Thoracic aorta (tissue), 2 donors: ENCODE measurements around the gene MRPS15. TPM values are rescaled to one million over a fixed set of nuclear protein-coding genes. Genes with fewer than 3 reads are reported as not detected.
"Not testable (repeated sequence)": the region's sequence is repeated elsewhere in the genome, so short reads cannot be mapped to it uniquely, and the experiment has no call there.

Experiments
- ATAC-seq: fragments of 150-250 bp; one replicate; pipeline ENCODE4 v1.8.0; 2017; ENCODE audit warnings: low read depth; ENCODE audit not compliant: insufficient number of reproducible peaks, low FRiP score
- DNase-seq: peaks from one replicate; pipeline ENCODE4 v3.0.0-alpha.2; 2020; ENCODE audit warnings: low spot score
- H3K27ac ChIP-seq, 2 donors: fragments of 200-600 bp; sonication (generic); 1 replicate in 1 of 2; 2 replicates in 1 of 2; pipeline ENCODE4 v1.5.1; 2016; ENCODE audit warnings: mild to moderate bottlenecking in 2 of 2, moderate library complexity in 2 of 2
- H3K27me3 ChIP-seq: fragments of 200-600 bp; sonication (generic); replicated peaks from 2 replicates; pipeline ENCODE4 v1.6.0; 2016; ENCODE audit warnings: mild to moderate bottlenecking; ENCODE audit not compliant: insufficient read depth
- H3K36me3 ChIP-seq: fragments of 200-600 bp; sonication (generic); one replicate; pipeline ENCODE4 v1.5.1; 2016
- H3K4me1 ChIP-seq, 2 donors: fragments of 200-600 bp; sonication (generic); 1 replicate in 1 of 2; 2 replicates in 1 of 2; pipeline versions ENCODE4 v1.5.1 to v1.6.0; 2016; ENCODE audit warnings: low read depth in 2 of 2, mild to moderate bottlenecking in 1 of 2; ENCODE audit not compliant: control insufficient read depth in 1 of 2
- H3K4me3 ChIP-seq: fragments of 200-600 bp; sonication (generic); 2 replicates; pipeline ENCODE4 v1.5.1; 2016; ENCODE audit warnings: mild to moderate bottlenecking
- H3K9me3 ChIP-seq: fragments of 200-600 bp; sonication (generic); 2 replicates; pipeline ENCODE4 v1.5.1; 2016
- CTCF ChIP-seq: fragments of 200-600 bp; sonication (generic); IDR thresholded peaks from one replicate; pipeline ENCODE4 v1.5.1; 2019; ENCODE audit warnings: antibody characterized with exemption
- total RNA-seq, 2 donors: library from RNA; depleted of rRNA; stranded (reverse); fragments of >200 nt; gene quantifications; one replicate each; pipeline versions ENCODE4 v1.1.0 to v1.2.3, GENCODE V29; 2016

MRPS15 gene
- total RNA-seq, 2 donors from 2014 or later, result 27.4 to 42.9 TPM

GRCh38 chr1:36497207-36497606 is 33.0 kb upstream of the MRPS15 start:
- Histone ChIP-seq H3K27me3 (no peaks in the 10 kb centered on the region), H3K4me3 (no peak overlapping the region), H3K27ac (no peak overlapping the region), H3K4me1 (no peaks in the 10 kb centered on the region), H3K9me3 (no peaks in the 10 kb centered on the region), H3K36me3 (no peaks in the 10 kb centered on the region)
- DNase-seq, result no peak
- no peak for TF ChIP-seq CTCF
- ATAC-seq, result no peak

GRCh38 chr1:36494971-36495370 is 30.8 kb upstream of the MRPS15 start:
- no peaks in the 10 kb centered on the region for H3K36me3 ChIP-seq
- DNase-seq (no peak), ATAC-seq (no peak)
- no peaks in the 10 kb centered on the region for H3K9me3 ChIP-seq
- no peak overlapping the region for H3K4me3 ChIP-seq
- H3K27ac ChIP-seq, result no peak overlapping the region
- H3K27me3 ChIP-seq, result no peaks in the 10 kb centered on the region
- no peaks in the 10 kb centered on the region for H3K4me1 ChIP-seq
- no peak for TF ChIP-seq CTCF

GRCh38 chr1:36493524-36493923 is 29.3 kb upstream of the MRPS15 start:
- H3K27ac ChIP-seq, result no peak overlapping the region
- H3K27me3 ChIP-seq, result no peaks in the 10 kb centered on the region
- no peaks in the 10 kb centered on the region for H3K36me3 ChIP-seq
- H3K9me3 ChIP-seq, result no peaks in the 10 kb centered on the region
- no peak overlapping the region for H3K4me3 ChIP-seq
- TF ChIP-seq CTCF, result no peak
- ATAC-seq (no peak), DNase-seq (no peak)
- no peaks in the 10 kb centered on the region for H3K4me1 ChIP-seq

- no peak for ATAC-seq
- TF ChIP-seq CTCF, result no peak
- no peaks in the 10 kb centered on the region for H3K9me3 ChIP-seq
- H3K27ac ChIP-seq, result no peak overlapping the region
- H3K4me1 ChIP-seq, result no peaks in the 10 kb centered on the region
- H3K27me3 ChIP-seq, result no peaks in the 10 kb centered on the region
- DNase-seq, result no peak
- H3K4me3 ChIP-seq, result no peak overlapping the region
- H3K36me3 ChIP-seq, result no peaks in the 10 kb centered on the region
Measured at GRCh38 chr1:36492491-36492890, 28.3 kb upstream of the MRPS15 start.

GRCh38 chr1:36489258-36490051 is 25.3 kb upstream of the MRPS15 start:
- DNase-seq, result not testable (repeated sequence)

GRCh38 chr1:36487906-36488305 is 23.7 kb upstream of the MRPS15 start:
- no peak for DNase-seq
- no peak overlapping the region for H3K4me3 ChIP-seq
- H3K9me3 ChIP-seq, result no peaks in the 10 kb centered on the region
- no peaks in the 10 kb centered on the region for H3K27me3 ChIP-seq
- H3K36me3 ChIP-seq, result no peaks in the 10 kb centered on the region
- no peak overlapping the region for H3K27ac ChIP-seq
- H3K4me1 ChIP-seq, result no peaks in the 10 kb centered on the region
- no peak for ATAC-seq
- no peak for TF ChIP-seq CTCF

More at GRCh38 chr1:36489258-36490051, 25.3 kb upstream of the MRPS15 start:
- ATAC-seq, H3K4me1 ChIP-seq, H3K4me3 ChIP-seq, H3K36me3 ChIP-seq, H3K27ac ChIP-seq, H3K27me3 ChIP-seq, H3K9me3 ChIP-seq: not testable (repeated sequence)

GRCh38 chr1:36487336-36487725 is 23.1 kb upstream of the MRPS15 start:
- not testable (repeated sequence) for H3K9me3 ChIP-seq, DNase-seq, H3K4me3 ChIP-seq, H3K36me3 ChIP-seq, H3K4me1 ChIP-seq, H3K27ac ChIP-seq, H3K27me3 ChIP-seq, ATAC-seq
